ENCODE measurements around the gene RRP8. TPM values are rescaled to one million over a fixed set of nuclear protein-coding genes. Genes with fewer than 3 reads are reported as not detected.
A peak's percentile ranks its signal among the peaks of the same experiment; 100 is the strongest.

Gene RRP8
- total and polyA plus RNA-seq, 7 donors, result 10.2 to 23.2 (median 20.7) TPM

DNA sequence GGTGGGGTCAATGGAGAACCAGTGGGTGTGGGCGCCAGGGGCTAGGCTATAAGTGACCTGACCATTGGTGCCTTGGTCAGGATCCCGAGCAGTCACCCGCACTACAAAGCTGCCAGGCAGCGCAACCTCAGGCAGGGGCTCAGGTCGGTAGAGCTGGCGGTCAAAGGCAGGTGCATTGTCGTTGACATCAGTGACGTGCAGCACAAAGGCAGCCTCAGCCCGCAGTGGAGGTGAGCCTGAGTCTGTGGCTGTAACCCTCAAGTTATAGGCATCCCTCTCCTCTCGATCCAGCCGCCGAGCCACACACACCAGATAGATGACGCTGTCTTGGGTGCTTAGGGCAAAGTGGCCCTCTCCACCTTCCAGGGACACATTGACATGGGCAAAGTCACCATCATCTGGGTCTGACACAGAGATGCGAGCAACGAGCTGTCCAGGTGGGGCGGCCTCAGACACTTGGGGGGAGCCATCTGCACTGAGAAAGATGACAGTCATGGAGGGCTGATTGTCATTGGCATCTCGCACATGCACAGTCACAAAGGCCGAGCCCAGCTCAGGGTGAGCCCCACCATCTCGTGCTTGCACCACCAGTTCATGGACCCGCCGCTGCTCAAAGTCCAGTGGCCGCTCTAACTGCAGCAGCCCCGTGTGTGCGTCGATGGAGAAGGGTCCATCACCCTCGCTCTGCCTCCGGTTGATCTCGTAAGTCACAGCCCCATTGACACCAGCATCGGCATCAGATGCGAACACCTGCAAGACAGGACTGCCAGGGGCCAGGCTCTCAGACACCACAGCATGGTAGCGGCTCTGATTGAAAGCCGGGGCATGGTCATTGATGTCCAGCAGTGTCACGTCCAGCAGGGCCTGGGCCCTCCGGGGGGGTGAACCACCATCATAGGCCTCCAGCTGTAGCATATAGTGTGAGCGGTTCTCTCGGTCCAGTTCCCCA lies 36.9 kb upstream of the RRP8 start:
- Histone ChIP-seq H3K36me3 (peaks cover 0 to 31% (median 9%) of the 10 kb centered on the region in 4 donors), H3K27ac (peak overlapping the region in 2 of 4 donors; percentile 69 to 76), H3K4me1 (peaks cover 0 to 48% (median 44%) of the 10 kb centered on the region in 4 donors), H3K9me3 (no peaks in the 10 kb centered on the region), H3K4me3 (no peak overlapping the region), H3K27me3 (no peaks in the 10 kb centered on the region)
- no peak for DNase-seq
- TF ChIP-seq, protein P1, sequence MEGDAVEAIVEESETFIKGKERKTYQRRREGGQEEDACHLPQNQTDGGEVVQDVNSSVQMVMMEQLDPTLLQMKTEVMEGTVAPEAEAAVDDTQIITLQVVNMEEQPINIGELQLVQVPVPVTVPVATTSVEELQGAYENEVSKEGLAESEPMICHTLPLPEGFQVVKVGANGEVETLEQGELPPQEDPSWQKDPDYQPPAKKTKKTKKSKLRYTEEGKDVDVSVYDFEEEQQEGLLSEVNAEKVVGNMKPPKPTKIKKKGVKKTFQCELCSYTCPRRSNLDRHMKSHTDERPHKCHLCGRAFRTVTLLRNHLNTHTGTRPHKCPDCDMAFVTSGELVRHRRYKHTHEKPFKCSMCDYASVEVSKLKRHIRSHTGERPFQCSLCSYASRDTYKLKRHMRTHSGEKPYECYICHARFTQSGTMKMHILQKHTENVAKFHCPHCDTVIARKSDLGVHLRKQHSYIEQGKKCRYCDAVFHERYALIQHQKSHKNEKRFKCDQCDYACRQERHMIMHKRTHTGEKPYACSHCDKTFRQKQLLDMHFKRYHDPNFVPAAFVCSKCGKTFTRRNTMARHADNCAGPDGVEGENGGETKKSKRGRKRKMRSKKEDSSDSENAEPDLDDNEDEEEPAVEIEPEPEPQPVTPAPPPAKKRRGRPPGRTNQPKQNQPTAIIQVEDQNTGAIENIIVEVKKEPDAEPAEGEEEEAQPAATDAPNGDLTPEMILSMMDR (IDR thresholded peaks at IDR 0.05), result no peak
- TF ChIP-seq POLR2A (IDR thresholded peaks at IDR 0.05) (no peak), POLR2AphosphoS5 (IDR thresholded peaks at IDR 0.05) (no peak), EP300 (IDR thresholded peaks at IDR 0.05) (no peak)
- 95 to 96% methylated on average over 36 of the region's 36 CpGs for WGBS, 2 donors
- intact Hi-C loops (cut with DNase I), result no loop called here

DNA sequence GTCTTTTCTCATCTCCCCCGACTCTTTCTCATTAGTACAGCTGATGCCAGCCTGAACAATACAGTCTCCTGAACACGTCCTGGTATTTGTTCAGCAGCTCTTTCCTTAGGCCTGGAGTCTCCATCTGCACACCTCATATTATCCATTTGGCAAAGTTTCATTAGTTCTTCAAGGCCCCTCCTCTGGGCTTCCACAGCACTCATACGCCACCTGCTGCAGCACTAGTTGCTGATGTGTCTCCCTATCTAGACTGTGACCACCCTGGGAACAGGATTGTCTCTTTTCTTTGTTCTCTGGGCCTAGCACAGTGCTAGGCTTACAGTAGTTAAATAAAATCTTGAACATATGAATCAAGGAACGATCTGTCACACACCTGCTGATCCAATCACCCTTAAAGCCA lies 35.0 kb upstream of the RRP8 start:
- intact Hi-C loops (cut with DNase I), result no loop called here
- Histone ChIP-seq H3K4me1 (peaks cover 0 to 62% (median 54%) of the 10 kb centered on the region in 4 donors), H3K4me3 (no peak overlapping the region), H3K9me3 (no peaks in the 10 kb centered on the region), H3K27ac (peak overlapping the region; percentile 30 to 76 (median 65)), H3K27me3 (no peaks in the 10 kb centered on the region), H3K36me3 (peaks cover 0 to 29% (median 8%) of the 10 kb centered on the region in 4 donors)
- no peak for TF ChIP-seq EP300 (IDR thresholded peaks at IDR 0.05)
- DNase-seq, result no peak
- 71 to 79% methylated on average over 4 of the region's 4 CpGs for WGBS, 2 donors

DNA sequence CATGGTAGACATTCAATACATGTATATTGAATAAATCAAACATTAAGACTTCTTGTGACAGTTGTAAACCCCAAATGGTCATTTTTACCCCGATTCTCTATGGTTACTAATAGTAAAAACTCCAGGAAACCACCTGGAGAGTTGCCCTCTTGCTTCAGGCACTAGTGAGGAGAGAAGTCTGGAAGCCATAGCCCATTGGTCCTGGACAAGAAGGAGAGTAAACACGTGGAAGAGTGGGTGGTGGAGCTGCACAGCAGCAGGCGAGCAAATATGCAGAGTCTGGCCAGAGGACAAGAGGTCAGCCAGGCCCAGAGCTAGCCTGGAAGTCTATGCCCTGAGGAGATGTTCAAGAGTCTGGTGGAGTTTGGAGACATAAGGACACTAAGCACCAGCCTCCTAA lies 34.5 kb upstream of the RRP8 start:
- WGBS, 2 donors, result 43 to 61% methylated on average over 3 of the region's 3 CpGs
- TF ChIP-seq, protein P1 (IDR thresholded peaks at IDR 0.05), result no peak
- no peak for TF ChIP-seq POLR2A (IDR thresholded peaks at IDR 0.05)
- TF ChIP-seq EP300 (IDR thresholded peaks at IDR 0.05), result no peak
- TF ChIP-seq POLR2AphosphoS5 (IDR thresholded peaks at IDR 0.05), result no peak
- Histone ChIP-seq H3K36me3 (peaks cover under 1 to 35% (median 11%) of the 10 kb centered on the region in 4 donors), H3K4me1 (peaks cover 0 to 64% (median 54%) of the 10 kb centered on the region in 4 donors), H3K4me3 (no peak overlapping the region), H3K27me3 (no peaks in the 10 kb centered on the region), H3K27ac (peak overlapping the region; percentile 30 to 76 (median 65)), H3K9me3 (no peaks in the 10 kb centered on the region)
- intact Hi-C loops (cut with DNase I), result no loop called here
- peak; percentile 70 for DNase-seq

DNA sequence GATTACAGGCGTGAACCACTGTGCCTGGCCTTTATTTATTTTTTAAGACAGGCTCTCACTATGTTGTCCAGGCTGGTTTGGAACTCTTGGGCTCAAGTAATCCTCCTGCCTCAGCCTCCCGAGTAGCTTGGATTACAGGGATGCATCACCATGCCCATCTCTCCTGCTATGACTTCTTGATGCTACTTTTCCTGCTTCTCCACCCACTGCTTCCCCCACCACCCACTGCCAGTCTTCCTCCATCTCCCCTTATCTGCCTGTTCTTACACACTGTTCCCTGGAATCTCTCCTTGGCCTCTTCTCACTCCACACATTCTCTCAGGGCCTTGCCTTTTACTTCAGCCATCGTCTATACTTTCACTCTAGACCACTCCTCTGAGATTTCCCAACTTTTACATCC lies 33.1 kb upstream of the RRP8 start:
- Histone ChIP-seq H3K4me3 (no peak overlapping the region), H3K27me3 (no peaks in the 10 kb centered on the region), H3K9me3 (no peaks in the 10 kb centered on the region), H3K27ac (peak overlapping the region; percentile 58 to 76 (median 70)), H3K4me1 (peaks cover 0 to 64% (median 54%) of the 10 kb centered on the region in 4 donors), H3K36me3 (peaks cover 8 to 49% (median 20%) of the 10 kb centered on the region in 4 donors)
- DNase-seq, result no peak
- intact Hi-C loops (cut with DNase I), result no loop called here
- TF ChIP-seq, protein P1 (IDR thresholded peaks at IDR 0.05), result no peak
- TF ChIP-seq EP300 (IDR thresholded peaks at IDR 0.05) (no peak), POLR2A (IDR thresholded peaks at IDR 0.05) (no peak), POLR2AphosphoS5 (IDR thresholded peaks at IDR 0.05) (no peak)
- WGBS, 2 donors, result 90 to 91% methylated on average over 3 of the region's 3 CpGs

Measured in sigmoid colon (tissue), 7 donors.